Stimulated activated effector memory CD8-positive, alpha-beta T cell treated with anti-CD3 and anti-CD28 coated beads, Interleukin-12 subunit alpha, Interleukin-12 subunit beta, amount 100 ng/mL, for 72 hours (primary cell): ENCODE data around the gene FOXO1.
"Not testable (repeated sequence)": the region's sequence is repeated elsewhere in the genome, so short reads cannot be mapped to it uniquely, and the experiment has no call there.

Experiments used
- ATAC-seq: fragments of 150-1000 bp; cut with Tn5 transposase; 2 replicates; pipeline ENCODE4 v1.10.0; 2021
- DNase-seq, 2 donors: peaks; one replicate each; pipeline ENCODE4 v3.0.0; 2021 to 2022; ENCODE audit warnings: low spot score in 2 of 2
- H3K27ac Mint-ChIP-seq: one replicate; pipeline ENCODE4 v1.8.0; 2022; ENCODE audit warnings: mild to moderate bottlenecking, mixed read lengths
- H3K36me3 Mint-ChIP-seq: one replicate; pipeline ENCODE4 v1.8.0; 2022; ENCODE audit warnings: mild to moderate bottlenecking, mixed read lengths
- H3K4me1 Mint-ChIP-seq: one replicate; pipeline ENCODE4 v1.8.0; 2022; ENCODE audit warnings: mixed read lengths
- H3K4me3 Mint-ChIP-seq: one replicate; pipeline ENCODE4 v1.8.0; 2022; ENCODE audit warnings: mild to moderate bottlenecking, mixed read lengths
- H3K9me3 Mint-ChIP-seq: one replicate; pipeline ENCODE4 v1.8.0; 2022; ENCODE audit warnings: mixed read lengths

Gene FOXO1

GRCh38 chr13:40672765-40673397 lies 6.4 kb upstream of the FOXO1 start:
- no peak for ATAC-seq
- Mint-ChIP-seq H3K4me3 (no peak overlapping the region), H3K27ac (no peak overlapping the region), H3K4me1 (peaks cover 6% of the 10 kb centered on the region), H3K36me3 (no peaks in the 10 kb centered on the region), H3K9me3 (no peaks in the 10 kb centered on the region)
- DNase-seq = no peak

- Mint-ChIP-seq H3K36me3 (no peaks in the 10 kb centered on the region), H3K27ac (no peak overlapping the region), H3K9me3 (no peaks in the 10 kb centered on the region), H3K4me3 (no peak overlapping the region), H3K4me1 (peaks cover 13% of the 10 kb centered on the region)
- no peak for DNase-seq
- ATAC-seq = peak; percentile 58
These were observed 5.7 kb upstream of the FOXO1 start for GRCh38 chr13:40671956-40672764.

- DNase-seq = no peak
- no peaks in the 10 kb centered on the region for H3K9me3 Mint-ChIP-seq
- peaks cover 13% of the 10 kb centered on the region for H3K4me1 Mint-ChIP-seq
- ATAC-seq = no peak
- peaks cover 2% of the 10 kb centered on the region for H3K36me3 Mint-ChIP-seq
- H3K27ac Mint-ChIP-seq = no peak overlapping the region
- no peak overlapping the region for H3K4me3 Mint-ChIP-seq
These were observed 3.9 kb upstream of the FOXO1 start for GRCh38 chr13:40670307-40670706.

GRCh38 chr13:40668335-40668734 lies 1.9 kb upstream of the FOXO1 start:
- Mint-ChIP-seq H3K27ac (peak overlapping the region; percentile 92), H3K9me3 (no peaks in the 10 kb centered on the region), H3K4me1 (peaks cover 16% of the 10 kb centered on the region), H3K36me3 (peaks cover 18% of the 10 kb centered on the region), H3K4me3 (peak overlapping the region; percentile 89)
- peak; percentile 17 for ATAC-seq
- peak in 1 of 2 donors; percentile 66 for DNase-seq

- H3K4me3 Mint-ChIP-seq = peak overlapping the region; percentile 89
- H3K9me3 Mint-ChIP-seq = no peaks in the 10 kb centered on the region
- peak overlapping the region; percentile 92 for H3K27ac Mint-ChIP-seq
- DNase-seq (no peak), ATAC-seq (no peak)
- peaks cover 24% of the 10 kb centered on the region for H3K36me3 Mint-ChIP-seq
- H3K4me1 Mint-ChIP-seq = peaks cover 24% of the 10 kb centered on the region
These were observed 1.2 kb upstream of the FOXO1 start for GRCh38 chr13:40667622-40667978.

GRCh38 chr13:40666933-40667621 lies 636 bp upstream of the FOXO1 start:
- peak overlapping the region; percentile 92 for H3K27ac Mint-ChIP-seq
- ATAC-seq = peak; percentile 39
- H3K9me3 Mint-ChIP-seq = no peaks in the 10 kb centered on the region
- H3K4me1 Mint-ChIP-seq = peaks cover 29% of the 10 kb centered on the region
- H3K36me3 Mint-ChIP-seq = peaks cover 24% of the 10 kb centered on the region
- no peak for DNase-seq
- H3K4me3 Mint-ChIP-seq = peak overlapping the region; percentile 89

- peaks cover 24% of the 10 kb centered on the region for H3K36me3 Mint-ChIP-seq
- peaks cover 39% of the 10 kb centered on the region for H3K4me1 Mint-ChIP-seq
- H3K27ac Mint-ChIP-seq = peak overlapping the region; percentile 92
- DNase-seq (peak; percentile 35 to 83), ATAC-seq (peak; percentile 5)
- H3K4me3 Mint-ChIP-seq = peak overlapping the region; percentile 89
- H3K9me3 Mint-ChIP-seq = no peaks in the 10 kb centered on the region
These were observed 1.1 kb downstream of the FOXO1 start for GRCh38 chr13:40665126-40666044.

GRCh38 chr13:40664350-40665125 lies 1.9 kb downstream of the FOXO1 start:
- Mint-ChIP-seq H3K4me3 (peak overlapping the region; percentile 89), H3K4me1 (peaks cover 48% of the 10 kb centered on the region), H3K9me3 (no peaks in the 10 kb centered on the region), H3K36me3 (peaks cover 24% of the 10 kb centered on the region), H3K27ac (peak overlapping the region; percentile 97)
- DNase-seq (peak; percentile 57 to 84), ATAC-seq (peak; percentile 20)

DNA sequence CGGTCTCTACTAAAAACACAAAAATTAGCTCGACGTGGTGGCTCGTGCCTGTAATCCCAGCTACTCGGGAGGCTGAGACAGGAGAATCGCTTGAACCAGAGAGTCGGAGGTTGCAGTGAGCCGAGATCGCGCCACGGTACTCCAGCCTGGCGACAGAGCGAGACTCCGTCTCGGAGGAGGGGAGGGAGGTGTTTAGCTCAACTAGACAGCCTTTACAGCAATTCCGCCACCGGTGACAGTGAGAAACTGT lies 2.4 kb downstream of the FOXO1 start:
- H3K9me3 Mint-ChIP-seq, DNase-seq: not testable (repeated sequence)
- peak; percentile 55 for ATAC-seq
- Mint-ChIP-seq H3K36me3 (peaks cover 24% of the 10 kb centered on the region), H3K4me1 (peaks cover 51% of the 10 kb centered on the region), H3K27ac (peak overlapping the region; percentile 97), H3K4me3 (peak overlapping the region; percentile 89)

- peaks cover 54% of the 10 kb centered on the region for H3K4me1 Mint-ChIP-seq
- peak overlapping the region; percentile 89 for H3K4me3 Mint-ChIP-seq
- ATAC-seq (peak; percentile 57), DNase-seq (peak in 1 of 2 donors; percentile 64)
- H3K9me3 Mint-ChIP-seq = no peaks in the 10 kb centered on the region
- H3K36me3 Mint-ChIP-seq = peaks cover 24% of the 10 kb centered on the region
- peak overlapping the region; percentile 97 for H3K27ac Mint-ChIP-seq
These were observed 3.6 kb downstream of the FOXO1 start for GRCh38 chr13:40662866-40663265.

- H3K36me3 Mint-ChIP-seq = peaks cover 24% of the 10 kb centered on the region
- peak overlapping the region; percentile 97 for H3K27ac Mint-ChIP-seq
- H3K9me3 Mint-ChIP-seq = no peaks in the 10 kb centered on the region
- H3K4me3 Mint-ChIP-seq = peak overlapping the region; percentile 89
- no peak for ATAC-seq
- DNase-seq = no peak
- H3K4me1 Mint-ChIP-seq = peaks cover 54% of the 10 kb centered on the region
These were observed 4.4 kb downstream of the FOXO1 start for GRCh38 chr13:40661875-40662665.

GRCh38 chr13:40660692-40661091 lies 5.7 kb downstream of the FOXO1 start:
- DNase-seq = no peak
- Mint-ChIP-seq H3K4me3 (peak overlapping the region; percentile 89), H3K36me3 (peaks cover 24% of the 10 kb centered on the region), H3K4me1 (peaks cover 59% of the 10 kb centered on the region), H3K9me3 (no peaks in the 10 kb centered on the region), H3K27ac (no peak overlapping the region)
- ATAC-seq = no peak

- peaks cover 21% of the 10 kb centered on the region for H3K36me3 Mint-ChIP-seq
- H3K27ac Mint-ChIP-seq = no peak overlapping the region
- no peaks in the 10 kb centered on the region for H3K9me3 Mint-ChIP-seq
- no peak for DNase-seq
- H3K4me3 Mint-ChIP-seq = peak overlapping the region; percentile 89
- H3K4me1 Mint-ChIP-seq = peaks cover 59% of the 10 kb centered on the region
- ATAC-seq = no peak
These were observed 6.2 kb downstream of the FOXO1 start for GRCh38 chr13:40660141-40660664.
